HCT116 (cell line): ENCODE data around the gene EIF4ENIF1. TPM values are rescaled to one million over a fixed set of nuclear protein-coding genes. Genes with fewer than 3 reads are reported as not detected.

Source experiments
- ATAC-seq: fragments of 200-7000 bp; cut with Tn5 transposase; 2 replicates; pipeline ENCODE4 v1.9.1; 2020; ENCODE audit warnings: mild to moderate bottlenecking, moderate library complexity
- BruUV-seq: library from RNA; stranded (reverse); fragments of 400-500 nt; replicated peaks from 2 replicates; lab custom pipeline; 2021; lab: Mats Ljungman, UMichigan
- CTCF ChIA-PET: fragments of 300-600 bp; sonication (Branson Sonifier 250); formaldehyde crosslinking; loops from one replicate; lab custom pipeline; 2021; ENCODE audit warnings: antibody characterized with exemption; lab: Charles Lee
- POLR2A ChIA-PET: fragments of 300-600, 350-600 bp; sonication (Branson Sonifier 250); formaldehyde crosslinking; loops from one replicate; lab custom pipeline; 2021; ENCODE audit warnings: antibody characterized with exemption; lab: Charles Lee
- RAD21 ChIA-PET, 2 experiments: fragments of 300-600 bp; sonication (Branson Sonifier 250); formaldehyde crosslinking; loops; one replicate each; lab custom pipeline; 2023; ENCODE audit warnings: low total read pairs in 2 of 2; ENCODE audit not compliant: uncharacterized antibody in 2 of 2, unreplicated experiment in 2 of 2, low non-redundant PET in 1 of 2; lab: Charles Lee
- DNase-seq: peaks from one replicate; pipeline ENCODE4 v3.0.0-alpha.2; 2010; ENCODE audit warnings: low read depth, low spot score
- H2AFZ ChIP-seq: fragments of 200-600 bp; shearing (Covaris generic), sonication (generic); 2 replicates; pipeline ENCODE4 v1.6.1; 2017; ENCODE audit warnings: low read depth, mixed run types, mixed read lengths, antibody characterized with exemption, low read length; ENCODE audit not compliant: poor library complexity, severe bottlenecking
- H3K27ac ChIP-seq: 2 replicates; pipeline ENCODE4 v1.5.1; 2012; ENCODE audit warnings: low read depth, low read length
- H3K27me3 ChIP-seq: fragments of 200-600 bp; sonication (generic); 2 replicates; pipeline ENCODE4 v1.6.1; 2016; ENCODE audit warnings: mixed run types, low read length, mixed read lengths; ENCODE audit not compliant: insufficient read depth
- H3K36me3 ChIP-seq, 2 experiments: fragments of 200-500 bp in 1 of 2; fragments of 200-600 bp in 1 of 2; sonication (Bioruptor generic) in 1 of 2; sonication (generic) in 1 of 2; 2 replicates each; pipeline versions ENCODE4 v1.5.1 to v1.6.1; 2014 to 2016; ENCODE audit warnings: low read length in 2 of 2, inconsistent platforms in 1 of 2, mixed read lengths in 1 of 2, mixed run types in 1 of 2; ENCODE audit not compliant: insufficient read depth in 2 of 2, control insufficient read depth in 1 of 2
- H3K4me1 ChIP-seq, 2 experiments: fragments of 200-600 bp in 1 of 2; sonication (generic) in 1 of 2; 2 replicates each; pipeline versions ENCODE4 v1.5.1 to v1.6.1; 2012 to 2017; ENCODE audit warnings: low read length in 2 of 2, inconsistent platforms in 1 of 2, mild to moderate bottlenecking in 1 of 2, mixed read lengths in 1 of 2, mixed run types in 1 of 2, moderate library complexity in 1 of 2; ENCODE audit not compliant: insufficient read depth in 2 of 2, control insufficient read depth in 1 of 2
- H3K4me2 ChIP-seq: fragments of 200-600 bp; sonication (generic); 2 replicates; pipeline ENCODE4 v1.6.1; 2017; ENCODE audit warnings: mixed run types, low read length, mixed read lengths
- H3K4me3 ChIP-seq, 2 experiments: fragments of 200-600 bp in 1 of 2; sonication (generic) in 1 of 2; replicated peaks in 1 of 2; 2 replicates each; pipeline ENCODE4 v1.5.1; 2011 to 2016; ENCODE audit warnings: low read length in 2 of 2, control low read depth in 1 of 2, low read depth in 1 of 2, mild to moderate bottlenecking in 1 of 2, mixed read lengths in 1 of 2, mixed run types in 1 of 2
- H3K79me2 ChIP-seq: fragments of 200-600 bp; sonication (generic); 2 replicates; pipeline ENCODE4 v1.6.1; 2017; ENCODE audit warnings: mild to moderate bottlenecking, mixed run types, low read length, moderate library complexity, mixed read lengths; ENCODE audit not compliant: insufficient read depth
- H3K9ac ChIP-seq: fragments of 200-600 bp; sonication (generic); 2 replicates; pipeline ENCODE4 v1.6.1; 2016; ENCODE audit warnings: low read length, mixed read lengths
- H3K9me2 ChIP-seq: fragments of 200-600 bp; sonication (generic), shearing (Covaris generic); 2 replicates; pipeline ENCODE4 v1.6.1; 2017; ENCODE audit warnings: mixed run types, mild to moderate bottlenecking, moderate library complexity; ENCODE audit not compliant: insufficient read depth
- H3K9me3 ChIP-seq, 2 experiments: fragments of 200-500 bp in 1 of 2; fragments of 200-600 bp in 1 of 2; sonication (Bioruptor generic) in 1 of 2; sonication (generic) in 1 of 2; 2 replicates each; pipeline ENCODE4 v1.6.1; 2014 to 2017; ENCODE audit warnings: low read length in 2 of 2, mixed read lengths in 2 of 2, inconsistent platforms in 1 of 2, low read depth in 1 of 2, mild to moderate bottlenecking in 1 of 2, mixed run types in 1 of 2, moderate library complexity in 1 of 2; ENCODE audit not compliant: control insufficient read depth in 1 of 2, insufficient read depth in 1 of 2
- H4K20me1 ChIP-seq: fragments of 200-600 bp; sonication (generic), shearing (Covaris generic); 2 replicates; pipeline ENCODE4 v1.6.1; 2017; ENCODE audit warnings: mixed run types, mild to moderate bottlenecking, moderate library complexity; ENCODE audit not compliant: insufficient read depth
- ATF3 ChIP-seq: IDR thresholded peaks from 2 replicates; pipeline ENCODE4 v1.6.1; 2012
- CEBPB ChIP-seq: IDR thresholded peaks from 2 replicates; pipeline ENCODE4 v1.6.1; 2012; ENCODE audit warnings: low read depth
- CTCF ChIP-seq, 3 experiments: fragments of 200-600 bp in 1 of 3; sonication (generic) in 1 of 3; IDR thresholded peaks in 2 of 3; conservative IDR thresholded peaks in 1 of 3; 2 replicates each; pipeline ENCODE4 v1.5.1; 2012 to 2017; ENCODE audit warnings: low read depth in 2 of 3, low read length in 2 of 3, antibody characterized with exemption in 1 of 3, borderline replicate concordance in 1 of 3, control low read depth in 1 of 3, mild to moderate bottlenecking in 1 of 3, mixed read lengths in 1 of 3, mixed run types in 1 of 3, moderate library complexity in 1 of 3; ENCODE audit not compliant: insufficient read depth in 1 of 3
- ELF1 ChIP-seq: IDR thresholded peaks from 2 replicates; pipeline ENCODE4 v1.6.1; 2012; ENCODE audit warnings: low read depth, borderline replicate concordance
- JUND ChIP-seq: IDR thresholded peaks from 2 replicates; pipeline ENCODE4 v1.6.1; 2012
- MAX ChIP-seq: IDR thresholded peaks from 2 replicates; pipeline ENCODE4 v1.6.1; 2012
- POLR2AphosphoS5 ChIP-seq: IDR thresholded peaks from 2 replicates; pipeline ENCODE4 v1.6.1; 2011; ENCODE audit warnings: mild to moderate bottlenecking, low read depth, low read length, moderate library complexity
- RAD21 ChIP-seq: IDR thresholded peaks from 2 replicates; pipeline ENCODE4 v1.6.1; 2012; ENCODE audit warnings: low read depth, mild to moderate bottlenecking
- SIN3A ChIP-seq: IDR thresholded peaks from 2 replicates; pipeline ENCODE4 v1.6.1; 2012; ENCODE audit warnings: low read depth
- TCF7L2 ChIP-seq: IDR thresholded peaks from 2 replicates; pipeline ENCODE4 v1.7.0; 2011; ENCODE audit warnings: borderline replicate concordance, inconsistent platforms; ENCODE audit not compliant: insufficient read depth, insufficient read length; ENCODE audit errors: extremely low read depth
- YY1 ChIP-seq: IDR thresholded peaks from 2 replicates; pipeline ENCODE4 v1.6.1; 2011; ENCODE audit warnings: low read length, low read depth, moderate library complexity, mild to moderate bottlenecking; ENCODE audit not compliant: insufficient replicate concordance; ENCODE audit errors: extremely low read depth
- ZBTB33 ChIP-seq: IDR thresholded peaks from 2 replicates; pipeline ENCODE4 v1.6.1; 2011; ENCODE audit warnings: mild to moderate bottlenecking, low read length, moderate library complexity; ENCODE audit not compliant: insufficient replicate concordance; ENCODE audit errors: extremely low read depth
- intact Hi-C: fragments of 100-400 bp; cut with micrococcal nuclease; formaldehyde crosslinking; loops from 2 replicates; pipeline ENCODE4 v1.10.0; 2022
- total RNA-seq: library from RNA; stranded (reverse); gene quantifications from one replicate; pipeline ENCODE4 v1.2.1, GENCODE V29; 2021; ENCODE audit not compliant: unreplicated experiment

EIF4ENIF1 gene
- total RNA-seq, 1 experiment from 2014 or later: 24.2 TPM

GRCh38 chr22:31489632-31490495 is at the start of gene EIF4ENIF1 (continued):
- TF ChIP-seq ATF3: no peak
- TF ChIP-seq TCF7L2: peak; percentile 15
- peak; percentile 38; the same call in 1 of the 2 replicates for TF ChIP-seq POLR2AphosphoS5
- no peak; the same call in 1 of the 2 replicates for TF ChIP-seq SIN3A
- peak; percentile 10 for TF ChIP-seq ZBTB33
- TF ChIP-seq YY1: peak; percentile 7
- no peak for TF ChIP-seq ELF1

GRCh38 chr22:31538815-31539214 is 49.2 kb upstream of the EIF4ENIF1 start:
- H3K79me2 ChIP-seq: no peaks in the 10 kb centered on the region
- H4K20me1 ChIP-seq: no peaks in the 10 kb centered on the region
- ATAC-seq (no peak), DNase-seq (no peak)
- no peak overlapping the region for H2AFZ ChIP-seq
- H3K27ac ChIP-seq: no peak overlapping the region
- H3K9me2 ChIP-seq: no peaks in the 10 kb centered on the region
- H3K9me3 ChIP-seq: no peaks in the 10 kb centered on the region
- POLR2A ChIA-PET: no interaction called here
- H3K4me3 ChIP-seq: no peak overlapping the region
- CTCF ChIA-PET: interaction anchor here (1.9 kb wide), 1 partner anchor 18 kb away, joined by 7 read pairs; no protein-coding TSS in a partner anchor
- TF ChIP-seq CTCF (IDR thresholded peaks at IDR 0.05 in 2 of 3, conservative IDR thresholded peaks at IDR 0.05 in 1 of 3; ENCODE audit: borderline replicate concordance in 1 of 3, insufficient read depth in 1 of 3, low read depth in 2 of 3, low read length in 2 of 3) (no peak), ZBTB33 (no peak), CEBPB (no peak), MAX (no peak), YY1 (no peak), JUND (no peak), RAD21 (no peak)
- no peak overlapping the region for H3K9ac ChIP-seq
- H3K27me3 ChIP-seq: no peaks in the 10 kb centered on the region
- intact Hi-C loops: no loop called here
- peaks cover 0 to 3% of the 10 kb centered on the region in 2 experiments; a peak in 1 of 4 replicates for H3K36me3 ChIP-seq
- H3K4me2 ChIP-seq: no peak overlapping the region
- RAD21 ChIA-PET: no interaction called here
- no TSS peak for BruUV-seq
- no peaks in the 10 kb centered on the region for H3K4me1 ChIP-seq
